ENCODE results near the gene SH3RF2. TPM values are rescaled to one million over a fixed set of nuclear protein-coding genes. Genes with fewer than 3 reads are reported as not detected.

Gene SH3RF2
- polyA plus RNA-seq, 1 experiment = 0.45 TPM

GRCh38 chr5:145971108-145971507, 34.7 kb downstream of the SH3RF2 start:
- ChIA-PET CTCF (interaction anchor here (0.9 kb wide), 1 partner anchor 9 kb away, joined by 3 read pairs; no protein-coding TSS in a partner anchor), POLR2A (no interaction called here)
- no peak for TF ChIP-seq CTCF (IDR thresholded peaks at IDR 0.05; ENCODE audit: insufficient read depth, low read depth, low read length)
- Histone ChIP-seq H3K27me3 (ENCODE audit: control insufficient read depth, insufficient read depth, low read length) (no peaks in the 10 kb centered on the region), H3K36me3 (ENCODE audit: control insufficient read depth, insufficient read depth, low read length) (no peaks in the 10 kb centered on the region), H3K4me3 (ENCODE audit: low read depth, low read length) (no peak overlapping the region)
- no peak for DNase-seq (ENCODE audit: low read depth)

GRCh38 chr5:145971701-145972100, 35.3 kb downstream of the SH3RF2 start:
- Histone ChIP-seq H3K27me3 (ENCODE audit: control insufficient read depth, insufficient read depth, low read length) (no peaks in the 10 kb centered on the region), H3K36me3 (ENCODE audit: control insufficient read depth, insufficient read depth, low read length) (no peaks in the 10 kb centered on the region), H3K4me3 (ENCODE audit: low read depth, low read length) (no peak overlapping the region)
- DNase-seq (ENCODE audit: low read depth) = no peak
- ChIA-PET POLR2A (no interaction called here), CTCF (interaction anchor here (0.9 kb wide), 1 partner anchor 8 kb away, joined by 3 read pairs; no protein-coding TSS in a partner anchor)
- TF ChIP-seq CTCF (IDR thresholded peaks at IDR 0.05; ENCODE audit: insufficient read depth, low read depth, low read length) = no peak

- Histone ChIP-seq H3K27me3 (ENCODE audit: control insufficient read depth, insufficient read depth, low read length) (no peaks in the 10 kb centered on the region), H3K36me3 (ENCODE audit: control insufficient read depth, insufficient read depth, low read length) (no peaks in the 10 kb centered on the region), H3K4me3 (ENCODE audit: low read depth, low read length) (no peak overlapping the region)
- TF ChIP-seq CTCF (IDR thresholded peaks at IDR 0.05; ENCODE audit: insufficient read depth, low read depth, low read length) = no peak
- POLR2A ChIA-PET = no interaction called here
- CTCF ChIA-PET = interaction anchor here (1.3 kb wide), 1 partner anchor 10 kb away, joined by 3 read pairs; no protein-coding TSS in a partner anchor
- DNase-seq (ENCODE audit: low read depth) = no peak
Measured at GRCh38 chr5:145975001-145975360, 38.6 kb downstream of the SH3RF2 start.

- no peak for TF ChIP-seq CTCF (IDR thresholded peaks at IDR 0.05; ENCODE audit: insufficient read depth, low read depth, low read length)
- ChIA-PET CTCF (interaction anchor here (1.3 to 1.4 kb wide), 2 partner anchors 9 to 19 kb away, joined by 3 read pairs; no protein-coding TSS in a partner anchor), POLR2A (interaction anchor here (0.5 kb wide), 1 partner anchor 110 kb away, joined by 3 read pairs; no protein-coding TSS in a partner anchor)
- Histone ChIP-seq H3K36me3 (ENCODE audit: control insufficient read depth, insufficient read depth, low read length) (no peaks in the 10 kb centered on the region), H3K4me3 (ENCODE audit: low read depth, low read length) (no peak overlapping the region), H3K27me3 (ENCODE audit: control insufficient read depth, insufficient read depth, low read length) (no peaks in the 10 kb centered on the region)
- no peak for DNase-seq (ENCODE audit: low read depth)
Measured at GRCh38 chr5:145975361-145976066, 39.1 kb downstream of the SH3RF2 start.

GRCh38 chr5:145976431-145977155, 40.2 kb downstream of the SH3RF2 start:
- no peaks in the 10 kb centered on the region for H3K36me3 ChIP-seq (ENCODE audit: control insufficient read depth, insufficient read depth, low read length)
- H3K27me3 ChIP-seq (ENCODE audit: control insufficient read depth, insufficient read depth, low read length) = no peaks in the 10 kb centered on the region
- no peak for TF ChIP-seq CTCF (IDR thresholded peaks at IDR 0.05; ENCODE audit: insufficient read depth, low read depth, low read length)
- ChIA-PET POLR2A (interaction anchor here (0.5 kb wide), 1 partner anchor 111 kb away, joined by 3 read pairs; no protein-coding TSS in a partner anchor), CTCF (interaction anchor here (0.9 to 1.4 kb wide), 3 partner anchors 16 to 26 kb away, joined by 3 read pairs; no protein-coding TSS in a partner anchor)
- no peak overlapping the region for H3K4me3 ChIP-seq (ENCODE audit: low read depth, low read length)
- no peak for DNase-seq (ENCODE audit: low read depth)
